Ascending aorta (tissue), 2 donors: ENCODE measurements around the gene FAM3C. TPM values are rescaled to one million over a fixed set of nuclear protein-coding genes. Genes with fewer than 3 reads are reported as not detected.
A peak's percentile ranks its signal among the peaks of the same experiment; 100 is the strongest.

ENCODE experiments used
- DNase-seq, 2 donors: peaks; one replicate each; pipeline ENCODE4 v3.0.0-alpha.2; 2019; ENCODE audit warnings: low spot score in 2 of 2
- H3K27ac ChIP-seq, 2 donors: fragments of 200-600 bp; sonication (generic); one replicate each; pipeline ENCODE4 v1.5.1; 2016 to 2017; ENCODE audit warnings: mild to moderate bottlenecking in 1 of 2
- H3K27me3 ChIP-seq: fragments of 200-600 bp; sonication (generic); one replicate; pipeline ENCODE4 v1.5.1; 2017
- H3K36me3 ChIP-seq, 2 donors: fragments of 200-600 bp; sonication (generic); one replicate each; pipeline ENCODE4 v1.5.1; 2016
- H3K4me1 ChIP-seq, 2 donors: fragments of 200-600 bp; sonication (generic); one replicate each; pipeline ENCODE4 v1.5.1; 2016 to 2017; ENCODE audit warnings: mild to moderate bottlenecking in 1 of 2
- H3K4me3 ChIP-seq, 2 donors: fragments of 200-600 bp; sonication (generic); one replicate each; pipeline ENCODE4 v1.5.1; 2016 to 2017; ENCODE audit warnings: mild to moderate bottlenecking in 1 of 2
- H3K9me3 ChIP-seq, 2 donors: fragments of 200-600 bp; sonication (generic); one replicate each; pipeline ENCODE4 v1.5.1; 2016
- intact Hi-C: fragments of 100-400 bp; cut with DNase I; formaldehyde crosslinking; loops from one replicate; pipeline ENCODE4 v1.15.1; 2023
- total RNA-seq: library from RNA; depleted of rRNA; stranded (reverse); fragments of >200 nt; gene quantifications from one replicate; pipeline ENCODE4 v1.1.0, GENCODE V29; 2016
- TF ChIP-seq, protein P1 (sequence below), 3 experiments: fragments of 200-600 bp in 2 of 3; fragments of 450-650 bp in 1 of 3; sonication (generic) in 2 of 3; IDR thresholded peaks; one replicate each; pipeline ENCODE4 v1.5.1; 2016 to 2019; ENCODE audit warnings: antibody characterized with exemption in 3 of 3, mild to moderate bottlenecking in 1 of 3, moderate library complexity in 1 of 3

FAM3C gene
- total RNA-seq, 1 donor from 2014 or later = 27.6 TPM

- no peak for DNase-seq
- Histone ChIP-seq H3K27me3 (peaks cover 28% of the 10 kb centered on the region), H3K36me3 (no peaks in the 10 kb centered on the region), H3K9me3 (no peaks in the 10 kb centered on the region), H3K4me3 (peak overlapping the region; percentile 15 to 55), H3K27ac (no peak overlapping the region), H3K4me1 (peaks cover 8 to 14% of the 10 kb centered on the region in 2 donors)
- intact Hi-C loops = no loop called here
- TF ChIP-seq, protein P1, sequence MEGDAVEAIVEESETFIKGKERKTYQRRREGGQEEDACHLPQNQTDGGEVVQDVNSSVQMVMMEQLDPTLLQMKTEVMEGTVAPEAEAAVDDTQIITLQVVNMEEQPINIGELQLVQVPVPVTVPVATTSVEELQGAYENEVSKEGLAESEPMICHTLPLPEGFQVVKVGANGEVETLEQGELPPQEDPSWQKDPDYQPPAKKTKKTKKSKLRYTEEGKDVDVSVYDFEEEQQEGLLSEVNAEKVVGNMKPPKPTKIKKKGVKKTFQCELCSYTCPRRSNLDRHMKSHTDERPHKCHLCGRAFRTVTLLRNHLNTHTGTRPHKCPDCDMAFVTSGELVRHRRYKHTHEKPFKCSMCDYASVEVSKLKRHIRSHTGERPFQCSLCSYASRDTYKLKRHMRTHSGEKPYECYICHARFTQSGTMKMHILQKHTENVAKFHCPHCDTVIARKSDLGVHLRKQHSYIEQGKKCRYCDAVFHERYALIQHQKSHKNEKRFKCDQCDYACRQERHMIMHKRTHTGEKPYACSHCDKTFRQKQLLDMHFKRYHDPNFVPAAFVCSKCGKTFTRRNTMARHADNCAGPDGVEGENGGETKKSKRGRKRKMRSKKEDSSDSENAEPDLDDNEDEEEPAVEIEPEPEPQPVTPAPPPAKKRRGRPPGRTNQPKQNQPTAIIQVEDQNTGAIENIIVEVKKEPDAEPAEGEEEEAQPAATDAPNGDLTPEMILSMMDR (IDR thresholded peaks at IDR 0.05) = no peak
Observed at GRCh38 chr7:121330053-121330833, 65.9 kb downstream of the FAM3C start.

DNA sequence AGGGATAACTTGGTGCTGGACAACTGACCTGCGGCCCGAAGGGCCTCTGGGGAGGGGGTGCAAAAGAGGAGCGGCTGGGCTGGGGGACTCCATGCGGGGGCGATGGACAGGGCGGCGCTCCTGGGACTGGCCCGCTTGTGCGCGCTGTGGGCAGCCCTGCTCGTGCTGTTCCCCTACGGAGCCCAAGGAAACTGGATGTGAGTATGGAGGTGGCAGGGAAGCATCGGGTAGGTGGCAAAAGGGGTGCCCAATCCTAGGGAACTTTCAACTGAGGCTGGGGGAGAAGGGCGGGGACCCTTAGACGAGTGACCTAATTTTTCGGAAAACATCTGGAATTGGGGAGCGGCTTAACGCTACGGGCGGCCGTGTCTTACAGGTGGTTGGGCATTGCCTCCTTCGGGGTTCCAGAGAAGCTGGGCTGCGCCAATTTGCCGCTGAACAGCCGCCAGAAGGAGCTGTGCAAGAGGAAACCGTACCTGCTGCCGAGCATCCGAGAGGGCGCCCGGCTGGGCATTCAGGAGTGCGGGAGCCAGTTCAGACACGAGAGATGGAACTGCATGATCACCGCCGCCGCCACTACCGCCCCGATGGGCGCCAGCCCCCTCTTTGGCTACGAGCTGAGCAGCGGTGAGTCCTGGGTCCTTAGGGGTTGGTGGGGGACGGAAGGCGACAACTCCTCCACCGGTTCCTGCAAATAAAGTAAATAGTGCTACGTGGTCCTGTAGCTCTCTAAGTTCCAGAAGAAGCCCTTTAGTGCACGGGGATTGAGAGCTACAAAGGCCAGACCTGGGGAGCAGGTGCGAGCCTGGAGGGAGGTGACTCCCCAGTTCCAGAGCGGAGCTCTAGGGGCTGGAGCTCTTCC is 66.7 kb downstream of the FAM3C start:
- TF ChIP-seq, protein P1 (IDR thresholded peaks at IDR 0.05) = no peak
- Histone ChIP-seq H3K36me3 (no peaks in the 10 kb centered on the region), H3K9me3 (no peaks in the 10 kb centered on the region), H3K4me3 (peak overlapping the region; percentile 15 to 55), H3K27ac (no peak overlapping the region), H3K27me3 (peaks cover 28% of the 10 kb centered on the region), H3K4me1 (peaks cover 8 to 14% of the 10 kb centered on the region in 2 donors)
- intact Hi-C loops = no loop called here
- no peak for DNase-seq

- TF ChIP-seq, protein P1 (IDR thresholded peaks at IDR 0.05) = no peak
- Histone ChIP-seq H3K4me3 (peak within 1 kb of the TSS; percentile 15 to 55), H3K9me3 (no peaks in the 10 kb centered on the region), H3K27me3 (peaks cover 28% of the 10 kb centered on the region), H3K27ac (no peak within 1 kb of the TSS), H3K36me3 (no peaks in the 10 kb centered on the region), H3K4me1 (peaks cover 8 to 14% of the 10 kb centered on the region in 2 donors)
- DNase-seq = no peak
- intact Hi-C loops = no loop called here
Observed at GRCh38 chr7:121328508-121329190, 67.5 kb downstream of the FAM3C start, which contains the start of gene WNT16. WNT16 (plus strand) TSS chr7:121329000; CDS start chr7:121329293, 293 bp downstream.

- intact Hi-C loops = no loop called here
- H3K4me3 ChIP-seq = no peak overlapping the region
- no peak for DNase-seq
- H3K27ac ChIP-seq = no peak overlapping the region
- H3K27me3 ChIP-seq = peaks cover 28% of the 10 kb centered on the region
- no peaks in the 10 kb centered on the region for H3K36me3 ChIP-seq
- H3K4me1 ChIP-seq = peaks cover 8 to 14% of the 10 kb centered on the region in 2 donors
- TF ChIP-seq, protein P1 (IDR thresholded peaks at IDR 0.05) = no peak
- no peaks in the 10 kb centered on the region for H3K9me3 ChIP-seq
Observed at GRCh38 chr7:121327671-121328070, 68.4 kb downstream of the FAM3C start.

DNA sequence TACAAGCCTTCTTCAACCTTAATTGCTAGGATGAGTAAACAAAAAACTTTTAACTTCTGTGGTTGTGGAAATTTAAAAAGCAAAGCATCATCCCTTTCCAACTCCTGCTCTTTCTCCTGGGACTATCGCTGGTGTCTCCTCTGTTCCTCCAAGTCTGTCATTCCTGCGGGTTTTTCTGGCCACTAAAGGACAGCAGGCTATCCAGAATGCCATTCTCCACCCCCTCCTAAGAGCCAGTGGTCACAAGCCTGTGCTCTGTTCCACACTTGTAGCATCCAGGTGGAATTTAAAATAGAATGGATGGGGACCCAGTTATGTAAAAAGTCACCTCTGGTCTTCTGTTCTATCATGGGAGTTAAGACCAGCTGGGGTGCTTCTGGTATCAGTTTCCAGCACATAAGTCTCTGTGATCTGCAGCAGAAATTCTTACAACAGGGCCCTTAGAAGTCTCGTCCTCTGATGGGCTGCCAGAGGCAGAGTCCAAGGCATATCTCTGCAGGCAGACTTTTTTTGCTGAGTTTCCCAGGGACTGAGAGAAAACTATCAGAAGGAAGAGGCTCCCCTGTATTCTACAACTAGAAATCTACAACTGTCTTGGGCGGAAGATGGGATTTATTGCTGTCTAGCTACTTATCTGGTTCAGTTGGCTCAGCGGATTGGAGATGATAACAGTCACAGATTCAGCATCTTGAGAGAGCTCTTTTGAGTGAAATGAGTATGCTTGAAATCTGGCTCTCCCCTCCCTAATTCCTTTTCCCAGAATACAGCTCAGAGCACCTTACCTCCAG is 72.4 kb downstream of the FAM3C start:
- intact Hi-C loops = no loop called here
- TF ChIP-seq, protein P1 (IDR thresholded peaks at IDR 0.05) = no peak
- no peak overlapping the region for H3K27ac ChIP-seq

More for the DNA sequence above, 72.4 kb downstream of the FAM3C start:
- Histone ChIP-seq H3K27me3 (no peaks in the 10 kb centered on the region), H3K9me3 (no peaks in the 10 kb centered on the region), H3K4me3 (no peak overlapping the region), H3K36me3 (no peaks in the 10 kb centered on the region), H3K4me1 (no peaks in the 10 kb centered on the region)
- no peak for DNase-seq
